Embryonic facial prominence (tissue), 1 donor: ENCODE results near the gene AP5B1.

Experiments
- DNase-seq: peaks from one replicate; pipeline ENCODE4 v3.0.0-alpha.2; 2016; ENCODE audit errors: extremely low spot score

Gene AP5B1

GRCh38 chr11:65801153-65801987 is 20.6 kb upstream of the AP5B1 start:
- DNase-seq: no peak

- no peak for DNase-seq
Observed at GRCh38 chr11:65798882-65799281, 18.1 kb upstream of the AP5B1 start.

- DNase-seq: no peak
Observed at GRCh38 chr11:65797711-65798110, 16.9 kb upstream of the AP5B1 start.

GRCh38 chr11:65796726-65797601 is 16.2 kb upstream of the AP5B1 start:
- DNase-seq: no peak

GRCh38 chr11:65794570-65795510 is 14.1 kb upstream of the AP5B1 start:
- DNase-seq: no peak

- DNase-seq: no peak
Observed at GRCh38 chr11:65793625-65794400, 13.0 kb upstream of the AP5B1 start.

- no peak for DNase-seq
Observed at GRCh38 chr11:65793144-65793581, 12.4 kb upstream of the AP5B1 start.

- DNase-seq: no peak
Observed at GRCh38 chr11:65792456-65792855, 11.7 kb upstream of the AP5B1 start.

- DNase-seq: no peak
Observed at GRCh38 chr11:65791719-65792213, 11.0 kb upstream of the AP5B1 start.

GRCh38 chr11:65790902-65791650 is 10.3 kb upstream of the AP5B1 start:
- no peak for DNase-seq

- no peak for DNase-seq
Observed at GRCh38 chr11:65790104-65790901, 9.5 kb upstream of the AP5B1 start.

GRCh38 chr11:65789230-65790103 is 8.7 kb upstream of the AP5B1 start:
- DNase-seq: no peak

- DNase-seq: no peak
Observed at GRCh38 chr11:65788821-65789220, 8.0 kb upstream of the AP5B1 start.

GRCh38 chr11:65787649-65788622 is 7.2 kb upstream of the AP5B1 start:
- no peak for DNase-seq

- no peak for DNase-seq
Observed at GRCh38 chr11:65786786-65787636, 6.2 kb upstream of the AP5B1 start, which contains the start of gene OVOL1. Gene OVOL1, plus strand, starts transcription at chr11:65787063. Its CDS starts 311 bp downstream, at chr11:65787374.
